D721Med (cell line): ENCODE results near the gene FOXB2.

Experiments used
- DNase-seq: peaks from one replicate; pipeline ENCODE4 v3.0.0; 2011; ENCODE audit warnings: low spot score; ENCODE audit not compliant: insufficient read length
- FAIRE-seq: peaks from 2 replicates; lab custom pipeline; 2011; peaks lifted over from hg19 to GRCh38; lab: Jason Lieb, UNC
- TF ChIP-seq, protein P1 (sequence below): IDR thresholded peaks from 2 replicates; pipeline ENCODE4 v1.5.1; 2012; ENCODE audit warnings: mild to moderate bottlenecking, control low read depth; ENCODE audit not compliant: insufficient read depth; ENCODE audit errors: missing control alignments

The FOXB2 gene

DNA sequence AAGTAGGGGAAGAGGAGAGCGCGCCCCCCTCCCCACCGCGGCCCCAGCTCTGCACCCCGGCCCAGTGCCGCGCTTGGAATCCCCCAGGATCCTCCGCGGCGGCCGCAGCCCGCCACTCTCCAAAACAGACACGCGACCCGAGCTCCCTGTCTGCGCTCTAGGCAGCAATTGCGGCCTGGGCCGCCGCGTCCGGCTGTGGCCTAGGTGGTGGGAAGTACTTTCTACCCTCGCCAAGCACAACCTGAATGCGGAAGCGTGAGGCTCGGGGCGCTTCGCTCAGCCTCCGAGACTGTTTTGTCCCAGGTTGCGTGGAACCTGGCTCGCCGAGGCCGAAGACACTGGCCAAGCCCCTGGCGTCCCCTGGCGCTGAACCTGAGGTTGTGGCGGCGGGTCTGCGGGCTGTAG is 3.3 kb upstream of the FOXB2 start:
- DNase-seq: no peak
- no peak for FAIRE-seq
- TF ChIP-seq, protein P1, sequence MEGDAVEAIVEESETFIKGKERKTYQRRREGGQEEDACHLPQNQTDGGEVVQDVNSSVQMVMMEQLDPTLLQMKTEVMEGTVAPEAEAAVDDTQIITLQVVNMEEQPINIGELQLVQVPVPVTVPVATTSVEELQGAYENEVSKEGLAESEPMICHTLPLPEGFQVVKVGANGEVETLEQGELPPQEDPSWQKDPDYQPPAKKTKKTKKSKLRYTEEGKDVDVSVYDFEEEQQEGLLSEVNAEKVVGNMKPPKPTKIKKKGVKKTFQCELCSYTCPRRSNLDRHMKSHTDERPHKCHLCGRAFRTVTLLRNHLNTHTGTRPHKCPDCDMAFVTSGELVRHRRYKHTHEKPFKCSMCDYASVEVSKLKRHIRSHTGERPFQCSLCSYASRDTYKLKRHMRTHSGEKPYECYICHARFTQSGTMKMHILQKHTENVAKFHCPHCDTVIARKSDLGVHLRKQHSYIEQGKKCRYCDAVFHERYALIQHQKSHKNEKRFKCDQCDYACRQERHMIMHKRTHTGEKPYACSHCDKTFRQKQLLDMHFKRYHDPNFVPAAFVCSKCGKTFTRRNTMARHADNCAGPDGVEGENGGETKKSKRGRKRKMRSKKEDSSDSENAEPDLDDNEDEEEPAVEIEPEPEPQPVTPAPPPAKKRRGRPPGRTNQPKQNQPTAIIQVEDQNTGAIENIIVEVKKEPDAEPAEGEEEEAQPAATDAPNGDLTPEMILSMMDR: no peak

DNA sequence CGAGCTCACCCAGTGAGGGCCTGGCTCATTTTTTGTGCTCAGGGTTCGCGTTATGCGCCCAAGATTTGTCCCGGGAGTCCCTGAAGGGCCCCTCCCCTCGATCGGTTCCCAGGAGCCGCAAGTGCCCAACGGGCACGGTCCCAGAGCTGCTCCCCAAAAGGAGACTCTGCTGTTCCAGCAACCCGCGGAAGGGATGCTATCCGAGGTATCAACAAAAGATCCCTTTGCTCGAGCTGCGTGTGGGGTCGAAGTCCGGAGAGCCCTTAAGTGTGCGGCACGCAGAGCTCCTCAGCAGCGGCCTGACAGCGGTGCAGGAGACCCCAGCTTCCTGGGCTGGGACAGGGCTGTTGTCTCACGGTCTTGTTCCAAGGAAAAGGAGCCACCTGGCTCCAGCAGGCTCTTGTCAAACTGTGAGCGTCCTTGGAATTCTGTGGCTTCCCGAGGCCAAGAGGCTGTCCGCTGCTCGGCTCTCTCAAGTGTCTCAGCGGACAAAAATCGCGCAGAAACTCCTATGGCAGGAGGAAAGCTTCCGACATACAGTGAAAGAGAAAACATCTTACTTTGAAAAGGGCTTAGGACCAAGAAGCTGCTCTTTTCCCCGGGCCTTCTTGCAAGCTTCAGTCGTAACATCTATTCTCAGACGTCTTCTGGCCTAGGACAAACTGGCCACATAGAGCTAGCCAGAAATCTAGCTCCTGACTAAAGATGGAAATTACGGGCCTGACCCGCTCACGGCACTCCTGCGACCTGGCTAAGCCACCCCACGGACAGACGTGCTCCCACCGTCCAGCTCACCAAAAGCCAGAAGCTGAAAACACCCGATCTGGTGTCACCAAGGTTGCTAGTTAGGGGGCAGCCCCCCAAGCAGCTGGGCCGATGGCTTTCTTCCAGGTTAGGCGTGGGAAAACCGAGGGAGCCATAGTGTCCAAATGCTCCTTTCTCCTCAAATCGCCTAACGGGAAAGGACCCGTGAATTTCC is 2.6 kb upstream of the FOXB2 start:
- DNase-seq (no peak), FAIRE-seq (no peak)
- TF ChIP-seq, protein P1: no peak

DNA sequence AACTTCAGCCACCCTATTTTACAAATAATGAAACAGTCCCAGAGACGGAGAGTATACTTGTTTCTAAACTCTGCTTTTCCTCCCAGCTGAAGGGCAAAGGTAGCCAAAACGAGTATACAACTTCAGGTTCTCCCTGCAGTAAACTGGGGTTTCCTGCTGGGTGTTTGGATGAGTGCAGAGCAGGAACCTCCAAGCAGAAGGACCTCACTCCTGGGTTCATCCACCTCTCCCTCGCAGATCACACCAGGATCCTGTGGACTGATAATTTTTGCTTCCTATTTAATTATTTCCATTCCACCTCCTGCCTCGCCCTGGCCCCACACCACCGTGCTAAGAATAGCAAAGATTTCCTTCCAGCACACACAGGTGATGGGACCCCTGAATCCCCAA is 2.0 kb upstream of the FOXB2 start:
- FAIRE-seq: no peak
- TF ChIP-seq, protein P1: no peak
- DNase-seq: no peak

DNA sequence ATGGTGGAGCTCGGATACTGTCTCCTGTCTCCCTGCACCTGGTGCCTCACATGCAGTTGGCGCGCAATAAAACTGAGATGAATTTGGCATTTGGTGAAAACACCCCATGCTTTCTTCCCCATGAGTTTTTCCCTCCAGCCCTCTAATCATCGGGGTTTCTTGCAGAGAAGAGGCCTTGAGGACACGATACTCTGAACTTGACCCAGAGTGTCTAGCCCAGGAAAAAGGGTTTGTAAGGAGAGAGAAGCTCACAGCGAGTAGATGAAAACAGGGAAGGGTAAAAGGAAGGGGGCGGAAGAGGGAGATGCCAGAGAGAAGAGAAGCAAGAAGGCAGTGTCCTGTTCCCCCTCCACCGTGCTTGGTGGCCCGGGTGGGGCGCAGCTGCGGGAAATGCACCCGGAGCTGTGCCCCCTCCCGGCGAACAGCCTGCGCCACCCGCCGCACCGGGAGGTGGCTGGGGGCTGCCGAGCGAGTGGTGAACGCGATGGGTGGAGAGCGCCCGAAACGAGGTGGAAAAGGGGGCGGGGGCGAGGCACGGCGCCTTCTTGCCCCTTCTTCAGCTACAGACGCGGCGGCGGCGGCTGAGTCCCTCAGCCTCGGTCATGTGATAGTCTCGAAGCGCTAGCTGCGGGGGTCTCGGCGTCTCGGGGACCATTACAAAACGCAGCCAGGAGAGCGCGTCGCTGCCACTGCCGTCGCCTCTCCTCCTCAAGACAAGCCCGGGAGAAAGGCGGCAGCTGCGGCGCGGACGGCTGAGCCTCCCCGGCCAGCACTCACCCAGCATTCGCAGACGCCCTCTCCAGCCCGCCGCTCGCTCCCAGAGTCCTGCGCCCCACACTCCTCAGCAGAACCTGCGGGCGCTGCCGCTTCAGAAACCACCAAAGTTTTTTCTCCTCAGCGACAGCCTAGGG is 1.1 kb upstream of the FOXB2 start:
- TF ChIP-seq, protein P1: no peak
- FAIRE-seq (no peak), DNase-seq (no peak)

DNA sequence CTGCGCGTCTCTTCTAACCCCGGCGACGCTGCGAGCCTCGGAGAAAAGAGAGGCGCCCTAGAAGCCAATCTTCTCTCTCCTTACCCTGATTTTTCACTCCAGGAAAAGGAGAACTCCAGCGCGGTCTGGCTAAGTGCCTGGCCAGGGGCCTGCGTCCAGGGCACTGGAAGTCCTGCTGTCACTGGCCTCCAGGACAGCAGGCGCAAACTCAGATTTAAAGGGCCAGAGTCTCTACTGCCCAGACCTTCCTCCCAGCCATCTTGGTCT is 553 bp upstream of the FOXB2 start:
- DNase-seq (no peak), FAIRE-seq (no peak)
- TF ChIP-seq, protein P1: no peak

DNA sequence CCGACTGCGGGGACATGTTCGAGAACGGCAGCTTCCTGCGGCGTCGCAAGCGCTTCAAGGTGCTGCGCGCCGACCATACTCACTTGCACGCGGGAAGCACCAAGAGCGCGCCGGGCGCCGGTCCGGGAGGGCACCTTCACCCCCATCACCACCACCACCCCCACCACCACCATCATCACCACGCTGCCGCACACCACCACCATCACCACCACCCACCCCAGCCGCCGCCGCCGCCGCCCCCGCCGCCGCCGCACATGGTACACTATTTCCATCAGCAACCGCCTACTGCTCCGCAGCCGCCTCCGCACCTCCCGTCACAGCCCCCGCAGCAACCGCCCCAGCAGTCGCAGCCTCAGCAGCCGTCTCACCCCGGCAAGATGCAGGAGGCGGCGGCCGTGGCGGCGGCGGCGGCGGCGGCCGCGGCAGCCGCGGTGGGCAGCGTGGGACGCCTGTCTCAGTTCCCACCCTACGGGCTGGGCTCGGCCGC is 514 bp downstream of the FOXB2 start:
- TF ChIP-seq, protein P1: no peak
- no peak for DNase-seq

More for the DNA sequence above, 514 bp downstream of the FOXB2 start:
- no peak for FAIRE-seq
